Gastrocnemius medialis (tissue), 4 donors: ENCODE measurements around the gene OAT.

Experiments
- CTCF ChIP-seq, 5 experiments: fragments of 450-650 bp in 3 of 5; fragments of 200-600 bp in 2 of 5; sonication (generic) in 2 of 5; IDR thresholded peaks in 4 of 5; conservative IDR thresholded peaks in 1 of 5; 1 replicate in 4 of 5; 2 replicates in 1 of 5; pipeline ENCODE4 v1.5.1; 2016 to 2019; ENCODE audit warnings: antibody characterized with exemption in 5 of 5, mild to moderate bottlenecking in 3 of 5, moderate library complexity in 3 of 5
- POLR2A ChIP-seq, 2 donors: fragments of 450-650 bp; IDR thresholded peaks; one replicate each; pipeline ENCODE4 v1.6.1; 2017; ENCODE audit warnings: antibody characterized with exemption in 2 of 2, mild to moderate bottlenecking in 2 of 2, moderate library complexity in 2 of 2

GRCh38 chr10:124428207-124428777 is 9.6 kb upstream of the OAT start:
- TF ChIP-seq CTCF (IDR thresholded peaks at IDR 0.05 in 4 of 5, conservative IDR thresholded peaks at IDR 0.05 in 1 of 5) (no peak), POLR2A (IDR thresholded peaks at IDR 0.05) (no peak)
